ENCODE measurements around the gene ZDBF2. TPM values are rescaled to one million over a fixed set of nuclear protein-coding genes. Genes with fewer than 3 reads are reported as not detected.
A peak's percentile ranks its signal among the peaks of the same experiment; 100 is the strongest.
"Not testable (repeated sequence)": the region's sequence is repeated elsewhere in the genome, so short reads cannot be mapped to it uniquely, and the experiment has no call there.

Gene ZDBF2
- total RNA-seq, 1 donor from 2014 or later: 10.5 TPM

GRCh38 chr2:206271065-206271464, 3.4 kb upstream of the ZDBF2 start:
- Mint-ChIP-seq H3K27ac (no peak overlapping the region), H3K27me3 (peaks cover 72% of the 10 kb centered on the region), H3K36me3 (ENCODE audit: low read depth) (peaks cover 2% of the 10 kb centered on the region), H3K4me1 (peaks cover 9% of the 10 kb centered on the region), H3K4me3 (no peak overlapping the region), H3K9me3 (peaks cover 5% of the 10 kb centered on the region)
- intact Hi-C loops (cut with micrococcal nuclease): no loop called here
- DNase-seq: no peak

- intact Hi-C loops (cut with micrococcal nuclease): loop anchor here (2.0 kb wide), 2 partner anchors 17 to 115 kb away; partner anchors contain the start of genes EEF1B2 and NDUFS1
- Mint-ChIP-seq H3K27me3 (peaks cover 59% of the 10 kb centered on the region), H3K4me3 (peak overlapping the region; percentile 86), H3K4me1 (peaks cover 11% of the 10 kb centered on the region), H3K36me3 (ENCODE audit: low read depth) (peaks cover 2% of the 10 kb centered on the region), H3K9me3 (peaks cover 5% of the 10 kb centered on the region), H3K27ac (peak overlapping the region; percentile 89)
- DNase-seq: no peak
Measured at GRCh38 chr2:206273905-206274304, 558 bp upstream of the ZDBF2 start.

GRCh38 chr2:206275312-206276055, 1.0 kb downstream of the ZDBF2 start:
- Mint-ChIP-seq H3K27ac (peak overlapping the region; percentile 81), H3K4me3 (peak overlapping the region; percentile 84), H3K27me3 (peaks cover 49% of the 10 kb centered on the region), H3K36me3 (ENCODE audit: low read depth) (peaks cover 2% of the 10 kb centered on the region), H3K4me1 (peaks cover 11% of the 10 kb centered on the region), H3K9me3 (peaks cover 5% of the 10 kb centered on the region)
- DNase-seq: peak; percentile 78
- intact Hi-C loops (cut with micrococcal nuclease): loop anchor here (2.0 to 5.0 kb wide), 2 partner anchors 117 to 167 kb away; partner anchors contain the start of genes ADAM23, EEF1B2 and NDUFS1

- Mint-ChIP-seq H3K4me1 (peaks cover 11% of the 10 kb centered on the region), H3K4me3 (peak overlapping the region; percentile 84), H3K27me3 (peaks cover 40% of the 10 kb centered on the region), H3K36me3 (ENCODE audit: low read depth) (peaks cover 2% of the 10 kb centered on the region), H3K9me3 (peaks cover 5% of the 10 kb centered on the region), H3K27ac (peak overlapping the region; percentile 13)
- DNase-seq: no peak
- intact Hi-C loops (cut with micrococcal nuclease): loop anchor here (5.0 kb wide), 1 partner anchor 166 kb away; the partner anchor contains the start of gene ADAM23
Measured at GRCh38 chr2:206276169-206276942, 1.9 kb downstream of the ZDBF2 start.

GRCh38 chr2:206277503-206277902, 3.0 kb downstream of the ZDBF2 start:
- H3K27me3 Mint-ChIP-seq: peaks cover 33% of the 10 kb centered on the region

GRCh38 chr2:206282746-206283145, 8.3 kb downstream of the ZDBF2 start:
- H3K9me3 Mint-ChIP-seq: peaks cover 17% of the 10 kb centered on the region
- H3K4me1 Mint-ChIP-seq: peaks cover 7% of the 10 kb centered on the region
- H3K36me3 Mint-ChIP-seq (ENCODE audit: low read depth): peaks cover 41% of the 10 kb centered on the region
- no peak overlapping the region for H3K4me3 Mint-ChIP-seq
- H3K27me3 Mint-ChIP-seq: peaks cover 3% of the 10 kb centered on the region
- intact Hi-C loops (cut with micrococcal nuclease): no loop called here
- no peak overlapping the region for H3K27ac Mint-ChIP-seq
- DNase-seq: no peak

More at GRCh38 chr2:206277503-206277902, 3.0 kb downstream of the ZDBF2 start:
- no peak overlapping the region for H3K4me3 Mint-ChIP-seq
- H3K27ac Mint-ChIP-seq: no peak overlapping the region
- peaks cover 7% of the 10 kb centered on the region for H3K36me3 Mint-ChIP-seq (ENCODE audit: low read depth)
- H3K4me1 Mint-ChIP-seq: peaks cover 11% of the 10 kb centered on the region
- DNase-seq: no peak
- intact Hi-C loops (cut with micrococcal nuclease): loop anchor here (5.0 kb wide), 1 partner anchor 165 kb away; the partner anchor contains the start of gene ADAM23
- peaks cover 5% of the 10 kb centered on the region for H3K9me3 Mint-ChIP-seq

- intact Hi-C loops (cut with micrococcal nuclease): no loop called here
- H3K9me3 Mint-ChIP-seq: peaks cover 30% of the 10 kb centered on the region
- H3K27me3 Mint-ChIP-seq: no peaks in the 10 kb centered on the region
- H3K4me3 Mint-ChIP-seq: no peak overlapping the region
- no peak overlapping the region for H3K27ac Mint-ChIP-seq
- peaks cover 7% of the 10 kb centered on the region for H3K4me1 Mint-ChIP-seq
- H3K36me3 Mint-ChIP-seq (ENCODE audit: low read depth): peaks cover 69% of the 10 kb centered on the region
- no peak for DNase-seq
Measured at GRCh38 chr2:206287197-206287596, 12.7 kb downstream of the ZDBF2 start.

- no peaks in the 10 kb centered on the region for H3K4me1 Mint-ChIP-seq
- DNase-seq: no peak
- no peak overlapping the region for H3K4me3 Mint-ChIP-seq
- H3K27me3 Mint-ChIP-seq: no peaks in the 10 kb centered on the region
- no peak overlapping the region for H3K27ac Mint-ChIP-seq
- intact Hi-C loops (cut with micrococcal nuclease): no loop called here
- H3K36me3 Mint-ChIP-seq (ENCODE audit: low read depth): peaks cover 56% of the 10 kb centered on the region
- peaks cover 22% of the 10 kb centered on the region for H3K9me3 Mint-ChIP-seq
Measured at GRCh38 chr2:206289391-206289790, 14.9 kb downstream of the ZDBF2 start.

GRCh38 chr2:206296128-206296527, 21.7 kb downstream of the ZDBF2 start:
- no peak for DNase-seq
- peaks cover 28% of the 10 kb centered on the region for H3K36me3 Mint-ChIP-seq (ENCODE audit: low read depth)
- no peaks in the 10 kb centered on the region for H3K9me3 Mint-ChIP-seq
- no peaks in the 10 kb centered on the region for H3K4me1 Mint-ChIP-seq
- intact Hi-C loops (cut with micrococcal nuclease): no loop called here
- no peaks in the 10 kb centered on the region for H3K27me3 Mint-ChIP-seq
- H3K4me3 Mint-ChIP-seq: no peak overlapping the region
- H3K27ac Mint-ChIP-seq: no peak overlapping the region

GRCh38 chr2:206299608-206300007, 25.1 kb downstream of the ZDBF2 start:
- H3K36me3 Mint-ChIP-seq (ENCODE audit: low read depth): peaks cover 28% of the 10 kb centered on the region
- intact Hi-C loops (cut with micrococcal nuclease); H3K4me3 Mint-ChIP-seq; H3K9me3 Mint-ChIP-seq; H3K27ac Mint-ChIP-seq; H3K4me1 Mint-ChIP-seq; DNase-seq; H3K27me3 Mint-ChIP-seq: not testable (repeated sequence)

- no peak overlapping the region for H3K27ac Mint-ChIP-seq
- H3K4me1 Mint-ChIP-seq: no peaks in the 10 kb centered on the region
- H3K9me3 Mint-ChIP-seq: peaks cover 7% of the 10 kb centered on the region
- no peak for DNase-seq
- H3K27me3 Mint-ChIP-seq: no peaks in the 10 kb centered on the region
- intact Hi-C loops (cut with micrococcal nuclease): no loop called here
- H3K4me3 Mint-ChIP-seq: no peak overlapping the region
- peaks cover 31% of the 10 kb centered on the region for H3K36me3 Mint-ChIP-seq (ENCODE audit: low read depth)
Measured at GRCh38 chr2:206305523-206306245, 31.2 kb downstream of the ZDBF2 start.

GRCh38 chr2:206311026-206311425, 36.6 kb downstream of the ZDBF2 start:
- Mint-ChIP-seq H3K27ac (no peak overlapping the region), H3K4me3 (no peak overlapping the region), H3K27me3 (no peaks in the 10 kb centered on the region), H3K36me3 (ENCODE audit: low read depth) (peaks cover 11% of the 10 kb centered on the region), H3K4me1 (no peaks in the 10 kb centered on the region), H3K9me3 (peaks cover 7% of the 10 kb centered on the region)
- DNase-seq: no peak
- intact Hi-C loops (cut with micrococcal nuclease): no loop called here

- intact Hi-C loops (cut with micrococcal nuclease): no loop called here
- Mint-ChIP-seq H3K36me3 (ENCODE audit: low read depth) (peaks cover 3% of the 10 kb centered on the region), H3K27ac (no peak overlapping the region), H3K9me3 (peaks cover 3% of the 10 kb centered on the region), H3K27me3 (no peaks in the 10 kb centered on the region), H3K4me1 (no peaks in the 10 kb centered on the region), H3K4me3 (no peak overlapping the region)
- DNase-seq: no peak
Measured at GRCh38 chr2:206316141-206316540, 41.7 kb downstream of the ZDBF2 start.
